ENCODE results near the gene CAMKMT.

Gene CAMKMT

DNA sequence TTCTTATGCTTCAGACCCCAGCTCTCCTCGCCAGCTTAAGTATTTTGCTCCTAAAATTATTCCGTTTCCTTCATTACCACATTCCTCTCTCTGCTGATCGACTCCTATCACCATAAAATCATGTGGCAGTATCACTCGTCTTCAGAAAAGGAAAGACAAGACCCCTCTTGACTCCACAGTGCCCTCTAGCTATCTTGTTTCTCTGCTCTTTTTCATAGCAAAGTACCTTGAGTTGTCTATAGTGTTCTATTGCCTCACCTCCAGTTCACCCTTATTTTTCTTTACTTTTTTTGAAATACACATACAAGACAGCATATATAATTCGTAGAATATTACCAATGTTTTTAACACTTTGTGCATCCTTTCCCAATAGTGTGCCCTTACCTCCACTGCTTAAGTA lies 306.6 kb downstream of the CAMKMT start:
- no peak for DNase-seq

DNA sequence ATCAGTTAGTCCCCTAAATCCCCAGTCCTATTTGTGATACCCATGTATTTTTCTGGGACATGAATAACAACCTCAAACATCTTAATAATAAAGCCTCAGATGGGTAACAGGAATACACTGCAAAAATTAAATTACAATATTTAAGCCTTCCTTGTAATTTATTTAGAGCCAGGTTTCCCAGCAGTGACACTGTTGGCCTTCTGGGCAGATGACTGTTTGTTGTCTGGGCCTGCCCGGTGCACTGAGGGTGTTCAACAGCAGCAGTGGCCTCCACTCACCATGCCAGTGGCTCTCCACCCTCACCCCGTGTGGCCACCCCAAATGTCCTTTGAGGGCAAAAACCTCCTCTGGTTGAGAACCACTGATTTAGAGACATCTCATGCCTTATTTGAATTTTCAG lies 309.5 kb downstream of the CAMKMT start:
- DNase-seq = no peak

- DNase-seq = no peak
These were observed 310.2 kb downstream of the CAMKMT start for GRCh38 chr2:44671916-44672315.

- no peak for DNase-seq
These were observed 310.7 kb downstream of the CAMKMT start for GRCh38 chr2:44672431-44672830.

DNA sequence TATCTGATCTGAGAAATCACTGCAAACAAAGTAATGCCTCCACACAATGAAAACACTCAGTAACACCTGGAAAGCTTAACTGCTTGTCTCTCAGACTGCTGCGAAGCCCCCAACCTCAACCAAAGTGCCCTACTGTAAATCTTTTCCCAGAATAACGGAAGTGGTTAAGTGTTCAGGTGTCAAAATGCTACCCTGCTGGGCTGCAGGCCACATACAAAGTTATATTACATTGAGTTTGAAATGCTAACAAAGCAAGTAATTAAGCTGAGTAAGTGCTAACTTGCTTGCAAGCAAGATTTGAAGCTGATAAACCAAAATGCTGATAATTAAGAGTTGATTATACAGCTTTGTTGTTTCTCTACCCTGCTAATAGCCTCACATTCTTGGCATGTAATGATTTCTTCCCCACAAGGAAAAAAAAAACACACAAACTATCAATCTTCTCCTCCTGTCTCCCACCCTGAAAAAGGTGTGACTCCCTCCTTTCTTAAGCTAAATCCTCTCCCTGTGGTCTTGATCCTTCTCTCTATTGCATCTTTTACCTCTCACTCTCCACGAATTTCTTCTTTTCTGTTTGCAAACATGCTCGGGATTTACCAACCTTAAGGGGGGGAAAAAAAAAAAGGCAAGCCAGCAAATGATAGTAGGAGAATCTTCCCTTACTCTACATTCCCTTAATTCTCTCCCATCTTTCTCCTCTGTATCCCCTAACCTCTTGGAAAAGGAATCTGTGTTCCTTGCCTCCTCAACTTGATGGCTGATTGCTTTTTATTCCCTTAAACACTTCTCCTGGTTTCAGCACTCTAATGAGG lies 312.9 kb downstream of the CAMKMT start:
- DNase-seq = no peak

DNA sequence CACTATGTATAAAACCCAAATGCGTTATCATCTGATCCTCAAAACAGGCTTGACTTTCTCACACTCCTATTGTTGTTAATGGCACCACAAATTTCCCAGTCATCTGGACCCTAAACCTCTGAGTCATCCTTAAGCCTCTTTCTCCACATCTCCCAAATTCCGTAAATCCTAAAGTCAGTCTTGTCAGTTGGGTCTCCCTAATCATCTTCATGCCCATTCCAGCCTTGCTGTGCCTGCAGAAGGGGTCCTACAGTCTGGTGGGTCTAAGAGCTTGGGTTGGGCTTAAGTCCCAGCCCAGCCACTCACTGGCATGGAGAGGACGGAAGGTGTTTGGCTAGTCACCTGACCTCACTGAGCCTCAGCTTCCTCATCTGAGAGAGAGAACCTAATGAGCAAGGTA lies 314.6 kb downstream of the CAMKMT start:
- no peak for DNase-seq

- no peak for DNase-seq
These were observed 317.8 kb downstream of the CAMKMT start for GRCh38 chr2:44679584-44679983.

DNA sequence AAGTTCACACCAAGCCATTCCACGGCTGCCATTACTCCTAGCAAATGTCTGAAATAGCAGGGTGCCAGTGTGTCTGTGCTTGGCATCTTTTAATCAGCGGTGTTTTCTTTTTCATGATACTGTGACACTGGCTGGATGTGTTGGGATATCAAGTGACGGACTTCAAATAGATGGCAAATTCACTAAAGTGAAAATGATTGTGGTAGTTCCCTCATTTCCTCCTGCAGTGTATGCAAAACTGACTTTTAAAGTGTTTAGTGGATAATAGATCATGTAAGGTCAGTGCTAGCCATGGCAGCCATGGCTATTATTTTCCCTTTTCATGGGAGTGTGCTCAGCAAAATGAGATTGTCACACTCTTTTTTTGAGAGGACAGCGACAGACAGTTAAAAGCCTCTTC lies 318.2 kb downstream of the CAMKMT start:
- DNase-seq = no peak

- no peak for DNase-seq
These were observed 318.8 kb downstream of the CAMKMT start for GRCh38 chr2:44680424-44680971.

DNA sequence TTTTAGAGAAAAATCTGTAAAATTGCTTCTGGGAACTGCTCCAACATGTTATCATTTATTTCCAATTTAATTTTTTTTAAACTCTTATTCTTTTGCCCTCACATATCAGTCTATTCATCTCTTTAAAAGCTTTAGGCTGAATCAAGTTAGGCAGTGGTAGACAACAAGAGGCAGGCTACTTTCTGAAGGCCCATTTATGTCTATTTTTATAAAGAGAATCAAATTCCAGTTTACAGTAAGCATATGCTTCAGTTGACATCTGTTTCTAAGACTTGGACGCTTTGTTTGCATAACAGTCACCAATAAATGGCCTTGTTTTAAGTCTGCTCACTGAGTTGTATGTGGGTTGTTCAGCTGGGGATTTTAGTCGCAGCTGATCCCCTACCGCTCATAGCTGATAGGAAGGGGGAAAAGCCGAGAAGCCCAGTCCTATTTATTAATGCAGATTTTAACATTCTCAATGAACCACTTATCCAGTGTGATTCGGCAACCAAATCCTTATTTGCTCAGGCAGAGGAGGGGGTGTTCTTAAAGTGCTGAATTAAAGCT lies 319.3 kb downstream of the CAMKMT start:
- DNase-seq = no peak

DNA sequence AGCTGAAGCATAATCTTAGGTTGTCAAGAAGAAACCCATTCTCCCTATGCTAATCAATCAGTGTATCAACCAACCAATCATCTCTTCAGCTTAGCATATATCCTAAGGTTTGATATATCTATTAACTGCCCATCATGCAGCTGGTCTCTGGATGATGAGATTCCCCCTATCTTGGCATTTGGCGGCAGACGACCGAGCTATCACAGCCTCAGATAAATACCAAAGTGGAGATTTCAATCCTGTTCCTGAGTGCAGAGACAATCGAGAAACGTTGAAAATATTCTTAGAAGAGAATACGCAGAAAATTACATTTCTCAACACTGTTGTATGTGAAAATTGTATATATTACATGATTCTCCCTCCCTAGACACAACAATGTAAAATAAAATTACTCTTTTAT lies 320.7 kb downstream of the CAMKMT start:
- DNase-seq = no peak

- no peak for DNase-seq
These were observed 322.8 kb downstream of the CAMKMT start for GRCh38 chr2:44684559-44684958.

- DNase-seq = no peak
These were observed 324.8 kb downstream of the CAMKMT start for GRCh38 chr2:44686561-44686960.

- DNase-seq = no peak
These were observed 326.1 kb downstream of the CAMKMT start for GRCh38 chr2:44687686-44688455.

DNA sequence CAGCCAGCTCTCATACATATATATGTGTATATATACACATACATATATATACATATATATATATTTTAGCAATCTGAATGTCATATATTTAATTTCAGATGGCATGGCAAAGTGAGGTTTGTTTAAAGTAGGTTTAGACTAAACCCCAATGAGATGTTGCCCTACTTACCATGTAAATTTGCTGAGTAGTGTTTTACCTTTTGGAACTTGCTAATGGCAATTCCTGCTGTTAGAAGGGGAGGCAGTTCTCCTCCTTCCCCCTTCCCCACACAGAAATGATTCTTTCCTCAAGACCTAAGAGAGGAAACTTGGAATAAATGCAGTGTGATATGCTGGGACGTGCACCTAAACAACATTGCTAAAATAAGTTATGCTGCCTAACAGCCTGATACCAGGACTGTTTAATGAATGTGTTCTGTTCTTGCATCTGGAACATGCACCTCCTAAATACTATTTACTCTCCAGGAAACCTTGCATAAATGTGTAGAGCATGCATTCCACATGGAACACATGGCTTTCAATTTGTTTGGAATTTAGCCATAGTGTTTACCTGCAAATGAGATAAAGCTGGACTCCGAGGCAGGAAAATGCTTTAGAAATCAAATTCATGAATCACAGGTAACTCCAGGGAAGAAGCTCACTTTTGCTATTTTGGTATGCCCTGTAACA lies 326.8 kb downstream of the CAMKMT start:
- no peak for DNase-seq

DNA sequence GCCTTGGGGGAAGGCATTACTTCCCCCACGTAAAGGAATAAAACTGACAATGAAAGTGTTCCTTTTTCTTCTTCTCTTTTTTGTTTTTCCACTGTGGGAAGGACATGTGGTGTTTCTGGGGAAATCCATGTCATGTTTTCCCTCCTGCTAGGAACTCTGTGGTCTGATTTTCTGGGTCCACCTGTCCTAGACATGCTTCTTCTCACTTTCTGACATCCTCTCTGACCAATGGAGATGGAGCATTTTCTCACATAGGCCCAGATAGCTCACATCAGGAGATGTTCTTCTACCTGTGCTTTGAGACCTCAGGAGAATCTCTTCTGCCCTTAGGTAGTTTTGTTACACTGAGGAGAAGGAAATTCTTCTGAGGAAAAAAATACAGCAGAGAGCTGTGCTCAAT lies 327.8 kb downstream of the CAMKMT start:
- no peak for DNase-seq

GRCh38 chr2:44691174-44691785 lies 329.5 kb downstream of the CAMKMT start:
- no peak for DNase-seq

GRCh38 chr2:44692821-44693220 lies 331.1 kb downstream of the CAMKMT start:
- no peak for DNase-seq

- no peak for DNase-seq
These were observed 339.1 kb downstream of the CAMKMT start for GRCh38 chr2:44700824-44701223.

- no peak for DNase-seq
These were observed 343.6 kb downstream of the CAMKMT start for GRCh38 chr2:44705356-44705755.

DNA sequence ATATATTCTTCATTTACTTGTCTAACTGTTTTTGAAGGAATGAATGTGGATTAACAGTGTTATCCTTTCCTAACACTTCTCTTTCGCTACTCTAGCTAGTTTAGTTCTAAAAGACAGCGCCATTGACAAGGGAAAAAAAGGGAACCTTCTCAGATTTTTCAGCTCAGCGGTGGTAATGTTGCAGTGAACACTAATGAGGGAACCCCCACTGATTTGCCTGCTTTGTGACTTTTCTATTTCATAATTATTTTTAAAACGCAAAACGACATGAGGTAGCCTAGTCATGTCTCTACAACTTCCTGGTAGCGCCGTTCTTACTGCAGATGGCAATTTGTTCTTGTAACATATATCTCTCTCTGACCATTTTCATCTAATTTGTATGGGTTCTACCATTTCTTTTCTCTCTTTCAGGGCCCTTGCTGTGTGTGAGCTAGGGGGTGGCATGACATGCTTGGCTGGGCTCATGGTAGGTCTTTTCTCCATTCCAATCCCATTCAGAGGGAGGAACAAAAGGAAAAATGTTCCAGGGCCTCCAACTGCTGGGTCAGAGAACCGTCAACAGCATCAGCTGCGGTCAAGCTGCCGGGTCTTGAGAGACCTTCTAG lies 344.2 kb downstream of the CAMKMT start:
- no peak for DNase-seq

Measured in activated gamma-delta T cell treated with Interleukin-2 at 50 U/mL for 16 hours (primary cell).